ENCODE results near the gene DCDC2C. TPM values are rescaled to one million over a fixed set of nuclear protein-coding genes. Genes with fewer than 3 reads are reported as not detected.
A peak's percentile ranks its signal among the peaks of the same experiment; 100 is the strongest.

Gene DCDC2C
- total RNA-seq, 2 donors from 2014 or later: not detected

DNA sequence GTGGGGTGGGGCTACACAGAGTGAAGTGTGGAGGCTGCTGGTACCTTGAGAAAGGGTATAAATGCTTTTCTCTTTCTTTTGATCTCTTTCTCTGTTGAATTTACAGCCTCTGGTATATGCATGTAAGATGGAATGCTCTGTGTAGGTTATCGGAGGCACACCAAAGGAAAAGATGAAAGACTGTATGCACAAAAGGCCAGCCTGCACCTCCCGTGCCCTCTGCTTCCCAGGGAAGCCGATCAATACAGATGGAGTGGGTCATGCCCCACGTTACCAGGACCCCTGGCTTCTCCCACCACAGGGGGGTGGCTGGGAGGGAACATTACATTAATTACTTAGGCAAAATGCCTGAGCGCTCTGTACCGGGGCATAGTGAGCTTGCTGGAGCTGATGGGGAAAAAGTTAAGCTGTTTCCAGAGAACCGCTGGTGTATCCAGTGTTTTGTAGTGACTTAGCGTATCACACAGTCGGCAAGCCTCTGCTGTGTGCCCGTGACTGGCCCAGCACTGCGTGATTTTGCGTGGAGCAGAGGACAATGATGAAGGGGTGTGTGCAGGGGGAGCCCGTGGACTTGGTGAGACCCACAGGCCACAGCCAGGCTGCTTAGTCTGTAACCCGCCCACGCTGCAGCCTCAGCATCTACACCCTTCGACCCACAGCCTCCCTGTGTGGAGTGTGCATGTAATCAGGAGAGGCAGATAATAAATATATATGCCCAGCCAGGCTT lies 37.3 kb upstream of the DCDC2C start:
- TF ChIP-seq, protein P1, sequence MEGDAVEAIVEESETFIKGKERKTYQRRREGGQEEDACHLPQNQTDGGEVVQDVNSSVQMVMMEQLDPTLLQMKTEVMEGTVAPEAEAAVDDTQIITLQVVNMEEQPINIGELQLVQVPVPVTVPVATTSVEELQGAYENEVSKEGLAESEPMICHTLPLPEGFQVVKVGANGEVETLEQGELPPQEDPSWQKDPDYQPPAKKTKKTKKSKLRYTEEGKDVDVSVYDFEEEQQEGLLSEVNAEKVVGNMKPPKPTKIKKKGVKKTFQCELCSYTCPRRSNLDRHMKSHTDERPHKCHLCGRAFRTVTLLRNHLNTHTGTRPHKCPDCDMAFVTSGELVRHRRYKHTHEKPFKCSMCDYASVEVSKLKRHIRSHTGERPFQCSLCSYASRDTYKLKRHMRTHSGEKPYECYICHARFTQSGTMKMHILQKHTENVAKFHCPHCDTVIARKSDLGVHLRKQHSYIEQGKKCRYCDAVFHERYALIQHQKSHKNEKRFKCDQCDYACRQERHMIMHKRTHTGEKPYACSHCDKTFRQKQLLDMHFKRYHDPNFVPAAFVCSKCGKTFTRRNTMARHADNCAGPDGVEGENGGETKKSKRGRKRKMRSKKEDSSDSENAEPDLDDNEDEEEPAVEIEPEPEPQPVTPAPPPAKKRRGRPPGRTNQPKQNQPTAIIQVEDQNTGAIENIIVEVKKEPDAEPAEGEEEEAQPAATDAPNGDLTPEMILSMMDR (conservative IDR thresholded peaks at IDR 0.05): no peak
- Mint-ChIP-seq H3K9me3 (no peaks in the 10 kb centered on the region), H3K4me3 (no peak overlapping the region), H3K27ac (no peak overlapping the region), H3K27me3 (ENCODE audit: insufficient read depth) (peaks cover 4% of the 10 kb centered on the region), H3K4me1 (peaks cover 18% of the 10 kb centered on the region), H3K36me3 (ENCODE audit: low read depth) (no peaks in the 10 kb centered on the region)
- DNase-seq: peak; percentile 32
- no peaks in the 10 kb centered on the region for H3K36me3 ChIP-seq (ENCODE audit: control insufficient read depth, insufficient read depth, low read length)
- no peak overlapping the region for H3K27ac ChIP-seq (ENCODE audit: low read depth, low read length)
- no peaks in the 10 kb centered on the region for H3K27me3 ChIP-seq (ENCODE audit: control insufficient read depth, insufficient read depth, low read length, poor library complexity, severe bottlenecking)
- no peak overlapping the region for H3K4me3 ChIP-seq (ENCODE audit: low read length)
- H3K9ac ChIP-seq (ENCODE audit: extremely low read depth, low read length, poor library complexity, severe bottlenecking): no peak overlapping the region
- peaks cover 4% of the 10 kb centered on the region for H3K4me1 ChIP-seq (ENCODE audit: control insufficient read depth, insufficient read depth, low read length)
- WGBS, 2 experiments (ENCODE audit: insufficient coverage in 1 of 2, insufficient read length in 1 of 2): 91 to 98% methylated on average over 9 to 16 of the region's 16 CpGs
- no peaks in the 10 kb centered on the region for H3K9me3 ChIP-seq (ENCODE audit: control insufficient read depth, low read length)

DNA sequence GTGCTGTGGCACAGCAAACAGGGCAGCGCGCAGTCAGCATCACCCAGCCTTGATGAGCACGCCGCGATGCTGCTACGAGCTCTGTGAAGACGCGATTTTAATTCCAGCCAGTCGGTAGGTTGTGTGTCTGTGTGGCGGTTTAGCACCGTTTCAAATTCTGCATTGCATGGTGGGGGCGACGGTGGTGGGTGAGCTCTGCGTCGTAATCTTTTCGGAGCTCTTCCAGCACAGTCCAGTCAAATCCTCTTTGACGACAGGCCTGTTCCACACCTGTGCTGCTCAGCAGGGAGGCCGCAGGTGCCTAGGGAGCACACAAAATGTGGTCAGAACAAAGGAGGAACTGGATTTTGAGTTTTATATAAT lies 36.8 kb upstream of the DCDC2C start:
- 94 to 98% methylated on average over 5 to 18 of the region's 18 CpGs for WGBS, 2 experiments (ENCODE audit: insufficient coverage in 1 of 2, insufficient read length in 1 of 2)
- DNase-seq: peak; percentile 28
- no peak overlapping the region for H3K4me3 Mint-ChIP-seq
- H3K9me3 Mint-ChIP-seq: no peaks in the 10 kb centered on the region
- TF ChIP-seq, protein P1 (conservative IDR thresholded peaks at IDR 0.05): no peak
- H3K4me1 ChIP-seq (ENCODE audit: control insufficient read depth, insufficient read depth, low read length): peaks cover 4% of the 10 kb centered on the region
- H3K27me3 Mint-ChIP-seq (ENCODE audit: insufficient read depth): peaks cover 4% of the 10 kb centered on the region
- H3K36me3 Mint-ChIP-seq (ENCODE audit: low read depth): no peaks in the 10 kb centered on the region
- no peak overlapping the region for H3K27ac ChIP-seq (ENCODE audit: low read depth, low read length)
- no peak overlapping the region for H3K9ac ChIP-seq (ENCODE audit: extremely low read depth, low read length, poor library complexity, severe bottlenecking)
- H3K4me1 Mint-ChIP-seq: peaks cover 15% of the 10 kb centered on the region
- H3K4me3 ChIP-seq (ENCODE audit: low read length): no peak overlapping the region
- H3K27ac Mint-ChIP-seq: no peak overlapping the region
- no peaks in the 10 kb centered on the region for H3K36me3 ChIP-seq (ENCODE audit: control insufficient read depth, insufficient read depth, low read length)
- H3K27me3 ChIP-seq (ENCODE audit: control insufficient read depth, insufficient read depth, low read length, poor library complexity, severe bottlenecking): no peaks in the 10 kb centered on the region
- H3K9me3 ChIP-seq (ENCODE audit: control insufficient read depth, low read length): no peaks in the 10 kb centered on the region

DNA sequence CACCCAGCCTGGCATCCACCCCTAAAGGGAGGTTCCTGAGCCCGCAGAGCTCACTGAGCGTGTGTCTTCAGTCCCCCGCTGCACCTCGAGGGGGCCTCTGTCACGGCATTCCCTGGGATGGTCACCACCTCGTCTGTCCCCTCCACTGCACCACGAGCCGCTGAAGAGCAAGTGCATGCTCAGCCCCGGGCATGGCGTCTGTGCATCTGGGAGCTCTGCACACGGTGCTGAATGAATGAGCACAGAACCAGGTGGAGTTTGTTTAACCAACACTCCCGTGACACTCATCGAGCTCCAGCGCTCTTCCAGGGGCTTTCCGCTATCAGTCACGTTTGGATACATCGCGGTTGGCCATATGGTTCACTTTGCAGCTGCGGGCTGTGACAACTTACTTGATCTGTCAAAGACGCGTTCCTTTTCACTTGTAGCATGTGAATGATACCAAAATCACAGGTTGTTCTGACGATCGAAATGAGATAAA lies 36.2 kb upstream of the DCDC2C start:
- 92 to 93% methylated on average over 22 to 23 of the region's 23 CpGs for WGBS, 2 experiments (ENCODE audit: insufficient coverage in 1 of 2, insufficient read length in 1 of 2)
- H3K4me3 ChIP-seq (ENCODE audit: low read length): no peak overlapping the region
- no peaks in the 10 kb centered on the region for H3K9me3 ChIP-seq (ENCODE audit: control insufficient read depth, low read length)
- H3K36me3 ChIP-seq (ENCODE audit: control insufficient read depth, insufficient read depth, low read length): no peaks in the 10 kb centered on the region
- Mint-ChIP-seq H3K4me3 (no peak overlapping the region), H3K27ac (no peak overlapping the region), H3K27me3 (ENCODE audit: insufficient read depth) (peaks cover 4% of the 10 kb centered on the region), H3K36me3 (ENCODE audit: low read depth) (no peaks in the 10 kb centered on the region), H3K9me3 (no peaks in the 10 kb centered on the region), H3K4me1 (peaks cover 9% of the 10 kb centered on the region)
- H3K4me1 ChIP-seq (ENCODE audit: control insufficient read depth, insufficient read depth, low read length): peaks cover 4% of the 10 kb centered on the region
- no peaks in the 10 kb centered on the region for H3K27me3 ChIP-seq (ENCODE audit: control insufficient read depth, insufficient read depth, low read length, poor library complexity, severe bottlenecking)
- H3K9ac ChIP-seq (ENCODE audit: extremely low read depth, low read length, poor library complexity, severe bottlenecking): no peak overlapping the region
- H3K27ac ChIP-seq (ENCODE audit: low read depth, low read length): no peak overlapping the region
- TF ChIP-seq, protein P1 (conservative IDR thresholded peaks at IDR 0.05): no peak
- peak; percentile 36 for DNase-seq
